Measurements from ENCODE around the gene RUNX2.
A peak's percentile ranks its signal among the peaks of the same experiment; 100 is the strongest.

The RUNX2 gene

DNA sequence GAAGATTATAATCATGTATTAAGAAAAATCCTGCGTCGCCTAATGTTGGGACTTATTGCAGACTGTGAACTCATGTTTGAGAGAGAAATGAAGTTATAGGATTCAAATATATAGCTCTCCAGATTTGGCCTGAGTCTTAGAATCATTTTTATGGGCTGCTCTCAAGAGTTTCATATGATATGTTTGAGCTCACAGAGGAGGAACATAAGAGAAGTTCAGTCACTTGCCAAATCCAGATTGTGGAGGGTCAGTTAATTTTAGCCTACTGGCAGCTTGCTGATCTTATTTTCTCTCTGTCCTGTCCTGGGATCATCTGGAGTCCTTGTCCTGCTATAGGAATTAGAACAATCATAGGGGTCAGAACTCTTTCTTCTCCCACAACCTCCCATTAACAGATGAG is 235.7 kb downstream of the RUNX2 start:
- H3K4me1 ChIP-seq (ENCODE audit: control insufficient read depth, insufficient read depth, low read length), result no peaks in the 10 kb centered on the region
- ChIA-PET CTCF (interaction anchor here (1.8 kb wide), 1 partner anchor 151 kb away, joined by 7 read pairs; no protein-coding TSS in a partner anchor), POLR2A (no interaction called here)

DNA sequence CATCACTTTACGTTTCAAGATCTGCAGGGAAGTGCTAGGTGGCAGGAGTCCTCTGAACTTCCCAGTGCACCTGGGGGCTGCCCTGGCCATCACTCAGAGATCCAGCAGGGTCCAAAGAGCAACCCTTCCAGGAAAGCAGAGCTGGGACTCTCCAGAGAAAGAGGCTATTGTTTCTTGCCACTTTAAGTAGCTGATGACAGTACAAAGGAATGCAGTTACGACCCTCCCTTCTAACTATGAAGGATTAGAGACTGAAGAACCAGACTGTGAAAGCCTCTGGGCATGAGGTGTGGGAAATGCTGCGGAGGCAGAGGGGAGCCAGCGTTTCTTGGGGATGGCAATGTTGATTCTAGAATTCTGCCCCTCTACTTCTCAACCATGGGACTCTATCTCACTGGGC is 238.8 kb downstream of the RUNX2 start:
- TF ChIP-seq ZNF48 (tag by site-specific recombination; IDR thresholded peaks at IDR 0.05), result no peak
- TF ChIP-seq, protein P1, sequence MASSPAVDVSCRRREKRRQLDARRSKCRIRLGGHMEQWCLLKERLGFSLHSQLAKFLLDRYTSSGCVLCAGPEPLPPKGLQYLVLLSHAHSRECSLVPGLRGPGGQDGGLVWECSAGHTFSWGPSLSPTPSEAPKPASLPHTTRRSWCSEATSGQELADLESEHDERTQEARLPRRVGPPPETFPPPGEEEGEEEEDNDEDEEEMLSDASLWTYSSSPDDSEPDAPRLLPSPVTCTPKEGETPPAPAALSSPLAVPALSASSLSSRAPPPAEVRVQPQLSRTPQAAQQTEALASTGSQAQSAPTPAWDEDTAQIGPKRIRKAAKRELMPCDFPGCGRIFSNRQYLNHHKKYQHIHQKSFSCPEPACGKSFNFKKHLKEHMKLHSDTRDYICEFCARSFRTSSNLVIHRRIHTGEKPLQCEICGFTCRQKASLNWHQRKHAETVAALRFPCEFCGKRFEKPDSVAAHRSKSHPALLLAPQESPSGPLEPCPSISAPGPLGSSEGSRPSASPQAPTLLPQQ (tag by site-specific recombination; IDR thresholded peaks at IDR 0.05), result peak; percentile 44; the same call in 1 of the 2 replicates
- ChIA-PET POLR2A (interaction anchor here (0.9 kb wide), 1 partner anchor 85 kb away, joined by 3 read pairs; no protein-coding TSS in a partner anchor), CTCF (no interaction called here)
- Histone ChIP-seq H3K9me3 (ENCODE audit: control insufficient read depth, insufficient read depth, low read depth, low read length) (no peaks in the 10 kb centered on the region), H3K27ac (ENCODE audit: extremely low read depth, low read depth, low read length) (no peak overlapping the region), H3K4me3 (ENCODE audit: low read depth, low read length) (no peak overlapping the region), H3K4me1 (ENCODE audit: control insufficient read depth, insufficient read depth, low read length) (no peaks in the 10 kb centered on the region), H3K36me3 (ENCODE audit: control insufficient read depth in 2 of 2, insufficient read depth in 1 of 2, low read length in 2 of 2) (no peaks in the 10 kb centered on the region)

More for the DNA sequence above, 235.7 kb downstream of the RUNX2 start:
- TF ChIP-seq ZNF670 (tag by site-specific recombination; IDR thresholded peaks at IDR 0.05; ENCODE audit: low read depth) (no peak), ZNF138 (tag by site-specific recombination; IDR thresholded peaks at IDR 0.05; ENCODE audit: borderline replicate concordance) (no peak), RBAK (tag by site-specific recombination; IDR thresholded peaks at IDR 0.05) (no peak), ZBTB48 (tag by site-specific recombination; IDR thresholded peaks at IDR 0.05) (no peak), FEZF1 (tag by site-specific recombination; IDR thresholded peaks at IDR 0.05) (no peak), EGR2 (tag by site-specific recombination; IDR thresholded peaks at IDR 0.05; ENCODE audit: low read depth) (no peak), ZNF202 (tag by site-specific recombination; IDR thresholded peaks at IDR 0.05; ENCODE audit: borderline replicate concordance) (no peak), SALL2 (tag by site-specific recombination; IDR thresholded peaks at IDR 0.05; ENCODE audit: borderline replicate concordance) (no peak), ZSCAN16 (tag by site-specific recombination; IDR thresholded peaks at IDR 0.05) (no peak), GLI4 (tag by site-specific recombination; IDR thresholded peaks at IDR 0.05) (no peak), ZFP3 (tag by site-specific recombination; IDR thresholded peaks at IDR 0.05; ENCODE audit: low read depth) (no peak), ZBTB7A (tag by site-specific recombination; IDR thresholded peaks at IDR 0.05; ENCODE audit: low read depth) (no peak), ZSCAN23 (tag by site-specific recombination; IDR thresholded peaks at IDR 0.05) (no peak)
- TF ChIP-seq, protein P2, sequence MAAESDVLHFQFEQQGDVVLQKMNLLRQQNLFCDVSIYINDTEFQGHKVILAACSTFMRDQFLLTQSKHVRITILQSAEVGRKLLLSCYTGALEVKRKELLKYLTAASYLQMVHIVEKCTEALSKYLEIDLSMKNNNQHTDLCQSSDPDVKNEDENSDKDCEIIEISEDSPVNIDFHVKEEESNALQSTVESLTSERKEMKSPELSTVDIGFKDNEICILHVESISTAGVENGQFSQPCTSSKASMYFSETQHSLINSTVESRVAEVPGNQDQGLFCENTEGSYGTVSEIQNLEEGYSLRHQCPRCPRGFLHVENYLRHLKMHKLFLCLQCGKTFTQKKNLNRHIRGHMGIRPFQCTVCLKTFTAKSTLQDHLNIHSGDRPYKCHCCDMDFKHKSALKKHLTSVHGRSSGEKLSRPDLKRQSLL (tag by site-specific recombination; IDR thresholded peaks at IDR 0.05), result no peak
- TF ChIP-seq, protein P3, sequence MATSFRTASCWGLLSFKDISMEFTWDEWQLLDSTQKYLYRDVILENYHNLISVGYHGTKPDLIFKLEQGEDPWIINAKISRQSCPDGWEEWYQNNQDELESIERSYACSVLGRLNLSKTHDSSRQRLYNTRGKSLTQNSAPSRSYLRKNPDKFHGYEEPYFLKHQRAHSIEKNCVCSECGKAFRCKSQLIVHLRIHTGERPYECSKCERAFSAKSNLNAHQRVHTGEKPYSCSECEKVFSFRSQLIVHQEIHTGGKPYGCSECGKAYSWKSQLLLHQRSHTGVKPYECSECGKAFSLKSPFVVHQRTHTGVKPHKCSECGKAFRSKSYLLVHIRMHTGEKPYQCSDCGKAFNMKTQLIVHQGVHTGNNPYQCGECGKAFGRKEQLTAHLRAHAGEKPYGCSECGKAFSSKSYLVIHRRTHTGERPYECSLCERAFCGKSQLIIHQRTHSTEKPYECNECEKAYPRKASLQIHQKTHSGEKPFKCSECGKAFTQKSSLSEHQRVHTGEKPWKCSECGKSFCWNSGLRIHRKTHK (tag by site-specific recombination; IDR thresholded peaks at IDR 0.05), result no peak
- TF ChIP-seq, protein P4, sequence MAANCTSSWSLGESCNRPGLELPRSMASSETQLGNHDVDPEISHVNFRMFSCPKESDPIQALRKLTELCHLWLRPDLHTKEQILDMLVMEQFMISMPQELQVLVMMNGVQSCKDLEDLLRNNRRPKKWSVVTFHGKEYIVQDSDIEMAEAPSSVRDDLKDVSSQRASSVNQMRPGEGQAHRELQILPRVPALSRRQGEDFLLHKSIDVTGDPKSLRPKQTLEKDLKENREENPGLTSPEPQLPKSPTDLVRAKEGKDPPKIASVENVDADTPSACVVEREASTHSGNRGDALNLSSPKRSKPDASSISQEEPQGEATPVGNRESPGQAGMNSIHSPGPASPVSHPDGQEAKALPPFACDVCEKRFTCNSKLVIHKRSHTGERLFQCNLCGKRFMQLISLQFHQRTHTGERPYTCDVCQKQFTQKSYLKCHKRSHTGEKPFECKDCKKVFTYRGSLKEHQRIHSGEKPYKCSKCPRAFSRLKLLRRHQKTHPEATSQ (tag by site-specific recombination; IDR thresholded peaks at IDR 0.05), result no peak
- no peak overlapping the region for H3K27ac ChIP-seq (ENCODE audit: extremely low read depth, low read depth, low read length)
- no peaks in the 10 kb centered on the region for H3K36me3 ChIP-seq (ENCODE audit: control insufficient read depth in 2 of 2, insufficient read depth in 1 of 2, low read length in 2 of 2)
- H3K4me3 ChIP-seq (ENCODE audit: low read depth, low read length), result no peak overlapping the region
- H3K9me3 ChIP-seq (ENCODE audit: control insufficient read depth, insufficient read depth, low read depth, low read length), result no peaks in the 10 kb centered on the region
